ENCODE measurements around the gene GNAQ. TPM values are rescaled to one million over a fixed set of nuclear protein-coding genes. Genes with fewer than 3 reads are reported as not detected.

GNAQ gene
- polyA plus RNA-seq, 1 experiment, result 71.4 TPM

DNA sequence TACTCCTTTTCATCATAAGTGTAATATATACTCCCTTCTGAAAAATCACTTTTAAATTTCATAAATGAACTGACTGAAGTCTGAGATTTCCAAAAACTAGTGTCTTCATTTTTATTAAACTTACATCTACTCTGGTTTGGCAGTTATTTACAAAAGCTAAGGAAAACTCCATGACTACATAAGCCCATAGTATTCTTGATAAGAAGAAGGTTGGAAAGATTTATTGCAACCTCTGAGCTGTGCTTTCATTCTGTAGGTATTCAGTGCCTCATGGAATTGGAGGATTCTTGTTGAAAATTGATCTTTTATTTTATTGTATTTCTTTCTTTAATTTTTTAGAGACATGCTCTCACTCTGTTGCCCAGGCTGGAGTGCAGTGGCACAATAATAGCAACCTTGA lies 41.7 kb downstream of the GNAQ start:
- ChIA-PET POLR2A (no interaction called here), CTCF (interaction anchor here (0.8 to 1.5 kb wide), 2 partner anchors 13 to 45 kb away, joined by 3 to 5 read pairs; no protein-coding TSS in a partner anchor)
- Histone ChIP-seq H3K27me3 (ENCODE audit: control insufficient read depth, insufficient read depth, low read length) (no peaks in the 10 kb centered on the region), H3K27ac (ENCODE audit: low read depth, low read length) (no peak overlapping the region), H3K9me3 (ENCODE audit: control insufficient read depth, insufficient read depth, low read length) (no peaks in the 10 kb centered on the region), H3K4me3 (ENCODE audit: low read depth, low read length) (no peak overlapping the region)
- DNase-seq (ENCODE audit: low read depth, low spot score), result no peak
- TF ChIP-seq, protein P1, sequence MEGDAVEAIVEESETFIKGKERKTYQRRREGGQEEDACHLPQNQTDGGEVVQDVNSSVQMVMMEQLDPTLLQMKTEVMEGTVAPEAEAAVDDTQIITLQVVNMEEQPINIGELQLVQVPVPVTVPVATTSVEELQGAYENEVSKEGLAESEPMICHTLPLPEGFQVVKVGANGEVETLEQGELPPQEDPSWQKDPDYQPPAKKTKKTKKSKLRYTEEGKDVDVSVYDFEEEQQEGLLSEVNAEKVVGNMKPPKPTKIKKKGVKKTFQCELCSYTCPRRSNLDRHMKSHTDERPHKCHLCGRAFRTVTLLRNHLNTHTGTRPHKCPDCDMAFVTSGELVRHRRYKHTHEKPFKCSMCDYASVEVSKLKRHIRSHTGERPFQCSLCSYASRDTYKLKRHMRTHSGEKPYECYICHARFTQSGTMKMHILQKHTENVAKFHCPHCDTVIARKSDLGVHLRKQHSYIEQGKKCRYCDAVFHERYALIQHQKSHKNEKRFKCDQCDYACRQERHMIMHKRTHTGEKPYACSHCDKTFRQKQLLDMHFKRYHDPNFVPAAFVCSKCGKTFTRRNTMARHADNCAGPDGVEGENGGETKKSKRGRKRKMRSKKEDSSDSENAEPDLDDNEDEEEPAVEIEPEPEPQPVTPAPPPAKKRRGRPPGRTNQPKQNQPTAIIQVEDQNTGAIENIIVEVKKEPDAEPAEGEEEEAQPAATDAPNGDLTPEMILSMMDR (IDR thresholded peaks at IDR 0.05; ENCODE audit: low read depth, low read length), result no peak

DNA sequence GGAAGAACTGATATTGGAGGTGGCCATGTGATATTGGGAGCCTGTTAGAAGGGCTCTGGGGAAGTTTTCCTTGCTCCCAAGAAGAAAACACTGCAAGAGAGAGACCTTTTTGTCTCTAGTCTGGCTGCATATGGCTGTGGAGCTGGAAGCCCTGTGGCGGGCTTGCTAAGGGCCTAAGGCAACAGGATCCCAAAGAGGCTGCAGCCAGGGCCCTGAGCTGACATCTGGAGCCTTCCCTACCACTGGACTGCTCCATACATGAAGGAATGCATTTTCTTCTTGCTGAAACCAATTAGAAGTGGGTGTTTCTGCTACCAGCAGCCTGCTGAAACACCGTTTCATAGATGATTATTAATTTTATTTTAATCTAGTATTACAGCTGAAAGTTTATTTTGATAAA lies 42.2 kb downstream of the GNAQ start:
- Histone ChIP-seq H3K4me3 (ENCODE audit: low read depth, low read length) (no peak overlapping the region), H3K9me3 (ENCODE audit: control insufficient read depth, insufficient read depth, low read length) (no peaks in the 10 kb centered on the region), H3K27ac (ENCODE audit: low read depth, low read length) (no peak overlapping the region), H3K27me3 (ENCODE audit: control insufficient read depth, insufficient read depth, low read length) (no peaks in the 10 kb centered on the region)
- no peak for DNase-seq (ENCODE audit: low read depth, low spot score)
- TF ChIP-seq, protein P1 (IDR thresholded peaks at IDR 0.05; ENCODE audit: low read depth, low read length), result no peak
- ChIA-PET CTCF (interaction anchor here (0.8 to 1.5 kb wide), 2 partner anchors 12 to 46 kb away, joined by 3 to 5 read pairs; no protein-coding TSS in a partner anchor), POLR2A (no interaction called here)

DNA sequence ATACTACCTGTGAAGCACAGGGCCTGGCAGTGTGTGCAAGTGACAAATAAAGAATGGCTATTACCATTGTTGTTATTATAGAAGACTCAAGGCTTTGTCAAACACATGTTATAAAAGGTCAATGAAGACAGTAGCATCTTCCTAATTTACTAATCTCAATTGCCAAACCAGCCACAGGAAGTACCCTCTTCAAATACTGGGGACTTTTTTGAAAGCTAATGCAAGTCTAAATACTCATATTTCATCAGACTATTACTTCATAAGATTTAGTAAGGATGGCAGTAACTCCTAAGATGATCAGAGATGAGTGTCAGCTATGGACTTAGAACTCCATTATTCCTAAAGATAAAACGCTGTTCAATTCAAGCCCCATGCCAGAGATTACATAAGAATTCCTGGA lies 43.0 kb downstream of the GNAQ start:
- CTCF ChIA-PET, result no interaction called here
- Histone ChIP-seq H3K4me3 (ENCODE audit: low read depth, low read length) (no peak overlapping the region), H3K27me3 (ENCODE audit: control insufficient read depth, insufficient read depth, low read length) (no peaks in the 10 kb centered on the region), H3K9me3 (ENCODE audit: control insufficient read depth, insufficient read depth, low read length) (no peaks in the 10 kb centered on the region), H3K27ac (ENCODE audit: low read depth, low read length) (no peak overlapping the region)
- POLR2A ChIA-PET, result no interaction called here
- no peak for DNase-seq (ENCODE audit: low read depth, low spot score)
- TF ChIP-seq, protein P1 (IDR thresholded peaks at IDR 0.05; ENCODE audit: low read depth, low read length), result no peak

DNA sequence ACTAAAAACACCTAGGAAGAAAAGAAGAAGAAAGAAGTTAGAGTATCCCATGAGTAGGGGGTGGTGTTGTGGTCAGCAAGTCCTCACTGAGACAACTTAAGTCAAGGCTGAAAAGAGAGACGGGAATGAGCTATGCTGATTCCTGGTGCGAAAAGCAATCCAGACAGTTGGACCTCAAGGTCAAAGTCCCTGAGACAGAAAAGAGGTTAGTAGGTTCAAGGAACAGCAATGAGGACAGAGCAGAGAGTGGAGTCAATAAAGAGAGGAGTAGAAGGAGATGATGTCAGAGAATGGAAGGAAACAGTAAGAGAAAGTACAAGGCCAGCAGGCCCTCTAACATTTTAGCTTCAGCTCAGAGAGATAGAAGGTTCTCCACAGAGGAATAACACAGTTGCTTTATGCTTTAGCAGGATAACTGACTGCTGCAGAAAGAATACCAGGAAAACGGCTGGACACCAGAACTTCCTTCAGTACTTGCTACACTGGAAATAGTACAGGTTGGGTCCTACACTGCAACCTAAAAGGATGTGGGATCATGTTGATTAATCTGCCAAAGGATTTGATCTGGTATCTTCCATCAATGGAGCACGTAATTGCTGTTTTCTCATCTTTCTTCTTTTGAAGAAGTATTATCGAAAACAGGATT lies 43.6 kb downstream of the GNAQ start:
- TF ChIP-seq, protein P1 (IDR thresholded peaks at IDR 0.05; ENCODE audit: low read depth, low read length), result no peak
- H3K9me3 ChIP-seq (ENCODE audit: control insufficient read depth, insufficient read depth, low read length), result no peaks in the 10 kb centered on the region
- H3K4me3 ChIP-seq (ENCODE audit: low read depth, low read length), result no peak overlapping the region
- no peaks in the 10 kb centered on the region for H3K27me3 ChIP-seq (ENCODE audit: control insufficient read depth, insufficient read depth, low read length)
- no peak overlapping the region for H3K27ac ChIP-seq (ENCODE audit: low read depth, low read length)
- ChIA-PET POLR2A (no interaction called here), CTCF (no interaction called here)
- no peak for DNase-seq (ENCODE audit: low read depth, low spot score)

DNA sequence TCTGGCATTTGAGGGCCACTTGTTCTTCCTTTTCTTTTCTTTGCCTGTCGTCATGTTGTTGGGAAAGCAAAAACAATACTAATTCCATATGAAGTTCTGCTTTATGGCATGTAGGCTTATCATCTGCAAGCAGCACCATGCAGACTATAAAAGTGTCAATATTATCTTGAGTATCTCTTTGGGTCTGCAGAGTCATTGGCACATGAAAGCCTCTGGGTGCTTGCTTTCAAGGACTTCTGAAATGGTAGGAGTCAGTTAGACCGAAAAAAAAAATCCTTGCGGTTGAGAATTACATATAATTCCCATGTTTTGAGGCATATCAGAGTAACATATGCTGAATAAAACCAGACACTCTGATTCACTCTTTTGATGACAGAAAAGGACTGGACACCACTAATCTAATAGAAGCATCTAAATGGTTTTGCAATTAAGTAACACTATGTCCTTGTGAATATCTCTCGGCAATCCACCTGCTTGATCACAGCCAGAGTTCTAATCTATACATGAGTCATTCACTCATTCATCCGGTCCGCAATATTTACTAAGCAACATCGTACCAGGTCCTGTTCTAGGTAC lies 44.4 kb downstream of the GNAQ start:
- ChIA-PET POLR2A (interaction anchor here (0.6 kb wide), 1 partner anchor 45 kb away, joined by 5 read pairs; the partner anchor contains the start of gene GNAQ), CTCF (interaction anchor here (1.0 to 1.2 kb wide), 3 partner anchors 10 to 554 kb away, joined by 3 to 4 read pairs (median 3); no protein-coding TSS in a partner anchor)
- DNase-seq (ENCODE audit: low read depth, low spot score), result no peak
- Histone ChIP-seq H3K27ac (ENCODE audit: low read depth, low read length) (no peak overlapping the region), H3K27me3 (ENCODE audit: control insufficient read depth, insufficient read depth, low read length) (no peaks in the 10 kb centered on the region), H3K4me3 (ENCODE audit: low read depth, low read length) (no peak overlapping the region), H3K9me3 (ENCODE audit: control insufficient read depth, insufficient read depth, low read length) (no peaks in the 10 kb centered on the region)
- TF ChIP-seq, protein P1 (IDR thresholded peaks at IDR 0.05; ENCODE audit: low read depth, low read length), result no peak
